IMR-90 (cell line): ENCODE results near the gene USP6NL. TPM values are rescaled to one million over a fixed set of nuclear protein-coding genes. Genes with fewer than 3 reads are reported as not detected.

Experiments used
- ATAC-seq: fragments of 200-7000 bp; cut with Tn5 transposase; 2 replicates; pipeline ENCODE4 v1.9.1; 2020; ENCODE audit warnings: low read depth, mild to moderate bottlenecking, moderate library complexity
- BruUV-seq: library from RNA; stranded (reverse); fragments of 400-500 nt; replicated peaks from 2 replicates; lab custom pipeline; 2021; lab: Mats Ljungman, UMichigan
- CTCF ChIA-PET: fragments of 300-600 bp; formaldehyde crosslinking; extraction: SDS; loops from one replicate; lab custom pipeline; 2021; ENCODE audit warnings: antibody characterized with exemption; lab: Yijun Ruan, JAX
- POLR2A ChIA-PET: fragments of 300-600 bp; sonication (Branson Sonifier 250); formaldehyde crosslinking; loops from one replicate; lab custom pipeline; 2022; ENCODE audit warnings: antibody characterized with exemption; ENCODE audit not compliant: unreplicated experiment; lab: Charles Lee
- DNase-seq: peaks from one replicate; pipeline ENCODE4 v3.0.0; 2013
- H2AFZ ChIP-seq: replicated peaks from 2 replicates; pipeline ENCODE3; 2013; ENCODE audit warnings: low read length, mild to moderate bottlenecking; ENCODE audit not compliant: poor library complexity
- H2AK5ac ChIP-seq: 2 replicates; pipeline ENCODE4 v1.6.1; 2013; ENCODE audit warnings: low read depth, low read length, inconsistent platforms
- H2AK9ac ChIP-seq: replicated peaks from 2 replicates; pipeline ENCODE3; 2013; ENCODE audit warnings: mild to moderate bottlenecking, low read depth, low read length, moderate library complexity; ENCODE audit not compliant: poor library complexity
- H2BK120ac ChIP-seq: 2 replicates; pipeline ENCODE4 v1.6.1; 2013; ENCODE audit warnings: low read depth, low read length, inconsistent platforms
- H2BK15ac ChIP-seq: 3 replicates; pipeline ENCODE4 v1.6.1; 2013; ENCODE audit warnings: low read depth, low read length, inconsistent platforms
- H2BK20ac ChIP-seq: 2 replicates; pipeline ENCODE4 v1.6.1; 2013; ENCODE audit warnings: low read depth, mild to moderate bottlenecking, inconsistent platforms, low read length, moderate library complexity
- H2BK5ac ChIP-seq: 2 replicates; pipeline ENCODE4 v1.6.1; 2013; ENCODE audit warnings: mild to moderate bottlenecking, low read depth, low read length, inconsistent platforms; ENCODE audit not compliant: poor library complexity, severe bottlenecking
- H3K14ac ChIP-seq: replicated peaks from 2 replicates; pipeline ENCODE4 v1.6.1; 2013; ENCODE audit warnings: low read depth, low read length, inconsistent platforms
- H3K18ac ChIP-seq: 2 replicates; pipeline ENCODE4 v1.6.1; 2013; ENCODE audit warnings: low read depth, low read length, control low read depth
- H3K23ac ChIP-seq: 2 replicates; pipeline ENCODE4 v1.6.1; 2013; ENCODE audit warnings: low read depth, low read length, inconsistent platforms
- H3K27ac ChIP-seq: 2 replicates; pipeline ENCODE4 v1.5.1; 2013; ENCODE audit warnings: mild to moderate bottlenecking, control low read depth, low read length; ENCODE audit not compliant: insufficient read depth
- H3K27me3 ChIP-seq: 2 replicates; pipeline ENCODE4 v1.6.1; 2013; ENCODE audit warnings: low read length; ENCODE audit not compliant: control insufficient read depth, insufficient read depth
- H3K36me3 ChIP-seq: 2 replicates; pipeline ENCODE4 v1.6.1; 2013; ENCODE audit warnings: low read length, mixed read lengths; ENCODE audit not compliant: control insufficient read depth, insufficient read depth
- H3K4ac ChIP-seq: 2 replicates; pipeline ENCODE4 v1.6.1; 2013; ENCODE audit warnings: low read depth, low read length, inconsistent platforms
- H3K4me1 ChIP-seq: 2 replicates; pipeline ENCODE4 v1.6.1; 2013; ENCODE audit warnings: low read length, mixed read lengths; ENCODE audit not compliant: control insufficient read depth, insufficient read depth
- H3K4me2 ChIP-seq: 2 replicates; pipeline ENCODE4 v1.6.1; 2013; ENCODE audit warnings: low read depth, mild to moderate bottlenecking, control low read depth, low read length, moderate library complexity
- H3K4me3 ChIP-seq: 2 replicates; pipeline ENCODE4 v1.5.1; 2013; ENCODE audit warnings: low read depth, mild to moderate bottlenecking, control low read depth, low read length, moderate library complexity; ENCODE audit not compliant: insufficient read depth
- H3K56ac ChIP-seq: 2 replicates; pipeline ENCODE4 v1.6.1; 2013; ENCODE audit warnings: low read length, inconsistent platforms; ENCODE audit not compliant: insufficient read depth; ENCODE audit errors: extremely low read depth
- H3K79me1 ChIP-seq, 2 experiments: 2 replicates each; pipeline ENCODE4 v1.6.1; 2013; ENCODE audit warnings: low read length in 2 of 2, inconsistent platforms in 1 of 2, low read depth in 1 of 2
- H3K9ac ChIP-seq: 2 replicates; pipeline ENCODE4 v1.6.1; 2013; ENCODE audit warnings: low read depth, low read length, control low read depth
- H3K9me1 ChIP-seq: 2 replicates; pipeline ENCODE4 v1.6.1; 2013; ENCODE audit warnings: low read length, inconsistent platforms; ENCODE audit not compliant: insufficient read depth
- H3K9me3 ChIP-seq: 2 replicates; pipeline ENCODE4 v1.6.1; 2013; ENCODE audit warnings: low read length; ENCODE audit not compliant: control insufficient read depth, insufficient read depth
- H4K20me1 ChIP-seq: 2 replicates; pipeline ENCODE4 v1.6.1; 2013; ENCODE audit warnings: low read length, inconsistent platforms; ENCODE audit not compliant: insufficient read depth
- H4K5ac ChIP-seq: 2 replicates; pipeline ENCODE4 v1.6.1; 2013; ENCODE audit warnings: mild to moderate bottlenecking, low read depth, low read length, control low read depth
- H4K8ac ChIP-seq, 2 experiments: 2 replicates each; pipeline ENCODE4 v1.6.1; 2013; ENCODE audit warnings: low read depth in 2 of 2, low read length in 2 of 2, control low read depth in 1 of 2, inconsistent platforms in 1 of 2
- H4K91ac ChIP-seq: 2 replicates; pipeline ENCODE4 v1.6.1; 2013; ENCODE audit warnings: low read depth, low read length, inconsistent platforms; ENCODE audit not compliant: insufficient read depth
- BHLHE40 ChIP-seq: fragments of 150-350 bp; IDR thresholded peaks from 2 replicates; pipeline ENCODE4 v1.6.1; 2016; ENCODE audit warnings: mild to moderate bottlenecking, low read depth, low read length
- CHD1 ChIP-seq: IDR thresholded peaks from 2 replicates; pipeline ENCODE4 v1.6.1; 2012; ENCODE audit warnings: low read depth, low read length, improper control_type of control experiment
- ELK1 ChIP-seq: fragments of 150-350 bp; IDR thresholded peaks from 2 replicates; pipeline ENCODE4 v1.6.1; 2016; ENCODE audit warnings: low read depth, mild to moderate bottlenecking, low read length, moderate library complexity, borderline replicate concordance
- MAFK ChIP-seq: IDR thresholded peaks from 2 replicates; pipeline ENCODE4 v1.6.1; 2012; ENCODE audit warnings: low read depth, low read length, improper control_type of control experiment
- MAZ ChIP-seq: IDR thresholded peaks from 2 replicates; pipeline ENCODE4 v1.6.1; 2012; ENCODE audit warnings: low read depth, mild to moderate bottlenecking, low read length, improper control_type of control experiment, moderate library complexity, borderline replicate concordance
- MXI1 ChIP-seq: IDR thresholded peaks from 2 replicates; pipeline ENCODE4 v1.6.1; 2012; ENCODE audit warnings: low read depth, mild to moderate bottlenecking, low read length, moderate library complexity, borderline replicate concordance
- POLR2A ChIP-seq: IDR thresholded peaks from 2 replicates; pipeline ENCODE4 v1.6.1; 2012; ENCODE audit warnings: mild to moderate bottlenecking, low read depth, low read length
- RAD21 ChIP-seq: IDR thresholded peaks from 2 replicates; pipeline ENCODE4 v1.6.1; 2012; ENCODE audit warnings: low read length, improper control_type of control experiment
- RCOR1 ChIP-seq: IDR thresholded peaks from 2 replicates; pipeline ENCODE4 v1.6.1; 2012; ENCODE audit warnings: mild to moderate bottlenecking, low read length, improper control_type of control experiment; ENCODE audit not compliant: insufficient replicate concordance
- SMC3 ChIP-seq: fragments of 150-350 bp; IDR thresholded peaks from 2 replicates; pipeline ENCODE4 v1.6.1; 2016; ENCODE audit warnings: low read depth, mild to moderate bottlenecking, antibody characterized with exemption, low read length, moderate library complexity
- WGBS, 2 experiments: methylation state at CpG; one replicate each; pipeline versions ENCODE4 v1.1.5 to v1.1.7; 2013; ENCODE audit warnings: missing lambda C conversion rate in 2 of 2; ENCODE audit not compliant: insufficient read length in 1 of 2; ENCODE audit errors: extremely low coverage in 2 of 2; 5-methylcytosine and 5-hydroxymethylcytosine counted together
- dilution Hi-C: fragments of 300-500 bp; cut with HindIII; formaldehyde crosslinking; loops from one replicate; pipeline ENCODE4 v1.14.3; 2018; ENCODE audit warnings: low sequenced_read_pairs; ENCODE audit not compliant: unreplicated experiment
- in situ Hi-C: fragments of 300-500 bp; cut with MboI; formaldehyde crosslinking; loops from 3 replicates; pipeline ENCODE4 v1.14.3; 2019; ENCODE audit warnings: low sequenced_read_pairs, inconsistent platforms, mixed read lengths
- intact Hi-C: fragments of 100-400 bp; cut with micrococcal nuclease; formaldehyde crosslinking; loops from 2 replicates; pipeline ENCODE4 v1.10.0; 2022
- polyA plus RNA-seq, 3 experiments: library from polyadenylated mRNA; depleted of rRNA; stranded (reverse); fragments of >200 nt; gene quantifications; 2 replicates each; pipeline ENCODE4 v1.2.3, GENCODE V29; 2012; ENCODE audit warnings: low replicate concordance in 1 of 3
- total RNA-seq: library from RNA; depleted of rRNA; stranded (reverse); fragments of >200 nt; gene quantifications from 2 replicates; pipeline ENCODE4 v1.2.3, GENCODE V29; 2012

USP6NL gene
- total and polyA plus RNA-seq, 2 of the 4 experiments (the other 2 are of a cell fraction) = 7.8 to 9.1 TPM

GRCh38 chr10:11593612-11594011 lies 17.8 kb downstream of the USP6NL start:
- Histone ChIP-seq H2BK120ac (no peak overlapping the region), H3K56ac (no peak overlapping the region), H4K20me1 (no peaks in the 10 kb centered on the region), H3K9ac (no peak overlapping the region), H2BK5ac (no peak overlapping the region), H3K14ac (no peak overlapping the region), H3K79me1 (peaks cover 3 to 14% of the 10 kb centered on the region in 2 experiments), H3K23ac (no peak overlapping the region), H3K36me3 (no peaks in the 10 kb centered on the region; the same call in 1 of the 2 replicates), H2AK5ac (no peak overlapping the region), H3K9me3 (no peaks in the 10 kb centered on the region), H2AK9ac (no peak overlapping the region), H3K4ac (no peak overlapping the region), H4K8ac (no peak overlapping the region), H3K4me1 (peaks cover 4% of the 10 kb centered on the region; the same call in 1 of the 2 replicates), H4K5ac (no peak overlapping the region), H2BK15ac (no peak overlapping the region), H3K27me3 (no peaks in the 10 kb centered on the region), H3K18ac (no peak overlapping the region), H3K27ac (no peak overlapping the region), H2BK20ac (no peak overlapping the region), H3K9me1 (no peaks in the 10 kb centered on the region), H2AFZ (no peak overlapping the region), H3K4me3 (no peak overlapping the region), H3K4me2 (no peak overlapping the region), H4K91ac (no peak overlapping the region)
- CTCF ChIA-PET = no interaction called here
- no TSS peak for BruUV-seq
- in situ Hi-C loops = no loop called here
- DNase-seq (no peak), ATAC-seq (no peak)
- WGBS, 2 experiments = 96% methylated on average over 3 of the region's 7 CpGs; no CpG with 5 or more reads in 1 of the 2 experiments
- intact Hi-C loops = no loop called here
- TF ChIP-seq MXI1 = no peak
- TF ChIP-seq SMC3 = no peak
- no peak for TF ChIP-seq RAD21
- no peak for TF ChIP-seq RCOR1
- no peak for TF ChIP-seq CHD1
- no peak for TF ChIP-seq BHLHE40
- TF ChIP-seq MAFK = no peak
- no peak for TF ChIP-seq ELK1
- no peak for TF ChIP-seq POLR2A
- no peak for TF ChIP-seq MAZ
- dilution Hi-C loops = no loop called here
- POLR2A ChIA-PET = no interaction called here
